Ammon's horn (tissue), 1 donor: ENCODE measurements around the gene TVP23A.
A peak's percentile ranks its signal among the peaks of the same experiment; 100 is the strongest.
"Not testable (repeated sequence)": the region's sequence is repeated elsewhere in the genome, so short reads cannot be mapped to it uniquely, and the experiment has no call there.

ENCODE experiments used
- DNase-seq: peaks from one replicate; pipeline ENCODE4 v3.0.0-alpha.2; 2016; ENCODE audit warnings: low spot score

The TVP23A gene

GRCh38 chr16:10799736-10800135 is 18.9 kb downstream of the TVP23A start:
- DNase-seq: no peak

GRCh38 chr16:10791048-10791447 is 27.5 kb downstream of the TVP23A start:
- no peak for DNase-seq

- DNase-seq: not testable (repeated sequence)
Measured at GRCh38 chr16:10788630-10789029, 30.0 kb downstream of the TVP23A start.

- no peak for DNase-seq
Measured at GRCh38 chr16:10787304-10787703, 31.3 kb downstream of the TVP23A start.

GRCh38 chr16:10782628-10783027 is 36.0 kb downstream of the TVP23A start:
- no peak for DNase-seq

- no peak for DNase-seq
Measured at GRCh38 chr16:10780628-10781027, 38.0 kb downstream of the TVP23A start.

GRCh38 chr16:10779908-10780307 is 38.7 kb downstream of the TVP23A start:
- DNase-seq: not testable (repeated sequence)

- DNase-seq: no peak
Measured at GRCh38 chr16:10777356-10777755, 41.2 kb downstream of the TVP23A start.

GRCh38 chr16:10776923-10777322 is 41.7 kb downstream of the TVP23A start:
- DNase-seq: not testable (repeated sequence)

GRCh38 chr16:10776280-10776679 is 42.3 kb downstream of the TVP23A start:
- no peak for DNase-seq

GRCh38 chr16:10770907-10771306 is 47.7 kb downstream of the TVP23A start:
- DNase-seq: no peak

GRCh38 chr16:10769381-10769780 is 49.2 kb downstream of the TVP23A start:
- no peak for DNase-seq

GRCh38 chr16:10767127-10767526 is 51.5 kb downstream of the TVP23A start:
- DNase-seq: no peak

- no peak for DNase-seq
Measured at GRCh38 chr16:10765772-10766171, 52.8 kb downstream of the TVP23A start.

- DNase-seq: no peak
Measured at GRCh38 chr16:10763456-10763855, 55.1 kb downstream of the TVP23A start.

- no peak for DNase-seq
Measured at GRCh38 chr16:10762336-10763016, 56.1 kb downstream of the TVP23A start.

GRCh38 chr16:10761373-10761772 is 57.2 kb downstream of the TVP23A start:
- DNase-seq: no peak

GRCh38 chr16:10760858-10761257 is 57.7 kb downstream of the TVP23A start:
- DNase-seq: peak; percentile 35

GRCh38 chr16:10756574-10756973 is 62.0 kb downstream of the TVP23A start:
- DNase-seq: no peak

GRCh38 chr16:10754941-10755340 is 63.7 kb downstream of the TVP23A start:
- DNase-seq: no peak

GRCh38 chr16:10753670-10754069 is 64.9 kb downstream of the TVP23A start:
- peak; percentile 1 for DNase-seq

GRCh38 chr16:10752843-10753523 is 65.6 kb downstream of the TVP23A start:
- DNase-seq: peak; percentile 76

- no peak for DNase-seq
Measured at GRCh38 chr16:10751291-10751697, 67.3 kb downstream of the TVP23A start.

GRCh38 chr16:10750793-10751192 is 67.8 kb downstream of the TVP23A start:
- no peak for DNase-seq
